Gastroesophageal sphincter (tissue), 4 donors: ENCODE measurements around the gene NXF1. TPM values are rescaled to one million over a fixed set of nuclear protein-coding genes. Genes with fewer than 3 reads are reported as not detected.

Source experiments
- ATAC-seq: fragments of 150-250 bp; one replicate; pipeline ENCODE4 v1.9.1; 2016; ENCODE audit warnings: mild to moderate bottlenecking, moderate library complexity
- H3K27ac ChIP-seq, 4 donors: fragments of 200-600 bp; sonication (generic) in 3 of 4; 1 replicate in 3 of 4; 2 replicates in 1 of 4; pipeline ENCODE4 v1.5.1; 2016 to 2019
- H3K27me3 ChIP-seq: fragments of 200-600 bp; sonication (generic); one replicate; pipeline ENCODE4 v1.5.1; 2019
- H3K36me3 ChIP-seq, 2 donors: fragments of 200-600 bp; sonication (generic); one replicate each; pipeline ENCODE4 v1.5.1; 2019; ENCODE audit warnings: control low read depth in 1 of 2
- H3K4me1 ChIP-seq, 3 donors: fragments of 200-600 bp; sonication (generic); 1 replicate in 2 of 3; 2 replicates in 1 of 3; pipeline ENCODE4 v1.5.1; 2016 to 2019; ENCODE audit warnings: control low read depth in 2 of 3
- H3K4me3 ChIP-seq, 2 donors: fragments of 200-600 bp; sonication (generic); one replicate each; pipeline ENCODE4 v1.5.1; 2019; ENCODE audit warnings: mild to moderate bottlenecking in 1 of 2, moderate library complexity in 1 of 2
- H3K9me3 ChIP-seq, 3 donors: fragments of 200-600 bp; sonication (generic); one replicate each; pipeline ENCODE4 v1.5.1; 2017 to 2019; ENCODE audit warnings: control low read depth in 2 of 3
- CTCF ChIP-seq, 4 experiments: fragments of 200-600 bp in 2 of 4; fragments of 450-650 bp in 2 of 4; sonication (generic) in 1 of 4; IDR thresholded peaks; one replicate each; pipeline ENCODE4 v1.5.1; 2017 to 2019; ENCODE audit warnings: antibody characterized with exemption in 4 of 4, mild to moderate bottlenecking in 2 of 4, moderate library complexity in 2 of 4
- EP300 ChIP-seq: sonication (generic); formaldehyde crosslinking; IDR thresholded peaks from one replicate; pipeline ENCODE4 v1.6.1; 2017; ENCODE audit warnings: antibody characterized with exemption, mild to moderate bottlenecking
- POLR2A ChIP-seq, 2 donors: fragments of 450-650 bp; IDR thresholded peaks; one replicate each; pipeline ENCODE4 v1.6.1; 2017; ENCODE audit warnings: antibody characterized with exemption in 2 of 2, mild to moderate bottlenecking in 2 of 2, moderate library complexity in 1 of 2
- POLR2AphosphoS5 ChIP-seq: sonication (generic); formaldehyde crosslinking; IDR thresholded peaks from one replicate; pipeline ENCODE4 v1.6.1; 2017; ENCODE audit warnings: antibody characterized with exemption
- WGBS, 2 donors: methylation state at CpG; one replicate each; pipeline ENCODE4 v1.1.5; 2018; ENCODE audit warnings: low coverage in 1 of 2; 5-methylcytosine and 5-hydroxymethylcytosine counted together
- total RNA-seq, 4 donors: library from RNA; depleted of rRNA; stranded (reverse); fragments of >200 nt; gene quantifications; one replicate each; pipeline ENCODE4 v1.1.0, GENCODE V29; 2016

The NXF1 gene
- total RNA-seq, 4 donors from 2014 or later = 33.2 to 72.3 (median 57.2) TPM

GRCh38 chr11:62778441-62778840 is 26.8 kb downstream of the NXF1 start:
- Histone ChIP-seq H3K4me3 (no peak overlapping the region), H3K27ac (no peak overlapping the region), H3K36me3 (peaks cover 0 to 83% of the 10 kb centered on the region in 2 donors), H3K4me1 (peaks cover 0 to 2% (median 0%) of the 10 kb centered on the region in 3 donors), H3K27me3 (no peaks in the 10 kb centered on the region), H3K9me3 (no peaks in the 10 kb centered on the region)
- peak; percentile 25 for ATAC-seq
- no peak for TF ChIP-seq POLR2A (IDR thresholded peaks at IDR 0.05)
- 60% methylated on average over 1 of the region's 3 CpGs; no CpG with 5 or more reads in 1 of the 2 donors for WGBS, 2 donors

- no peaks in the 10 kb centered on the region for H3K27me3 ChIP-seq
- H3K27ac ChIP-seq = no peak overlapping the region
- H3K4me3 ChIP-seq = no peak overlapping the region
- 83 to 88% methylated on average over 2 of the region's 2 CpGs for WGBS, 2 donors
- peaks cover 0 to 74% of the 10 kb centered on the region in 2 donors for H3K36me3 ChIP-seq
- H3K9me3 ChIP-seq = no peaks in the 10 kb centered on the region
- no peak for ATAC-seq
- H3K4me1 ChIP-seq = peaks cover 0 to 13% (median 0%) of the 10 kb centered on the region in 3 donors
- no peak for TF ChIP-seq POLR2A (IDR thresholded peaks at IDR 0.05)
- TF ChIP-seq EP300 = no peak
- TF ChIP-seq CTCF (IDR thresholded peaks at IDR 0.05) = no peak
- TF ChIP-seq POLR2AphosphoS5 = no peak
Measured at GRCh38 chr11:62777389-62777788, 27.9 kb downstream of the NXF1 start.

GRCh38 chr11:62775646-62776045 is 29.6 kb downstream of the NXF1 start:
- H3K4me1 ChIP-seq = peaks cover 0 to 23% (median 7%) of the 10 kb centered on the region in 3 donors

GRCh38 chr11:62774407-62774806 is 30.8 kb downstream of the NXF1 start:
- TF ChIP-seq CTCF (IDR thresholded peaks at IDR 0.05) (no peak), POLR2AphosphoS5 (no peak), EP300 (no peak), POLR2A (IDR thresholded peaks at IDR 0.05) (no peak)
- no peak overlapping the region for H3K4me3 ChIP-seq
- no peak overlapping the region for H3K27ac ChIP-seq
- H3K27me3 ChIP-seq = no peaks in the 10 kb centered on the region
- 80% methylated on average over 1 of the region's 6 CpGs; no CpG with 5 or more reads in 1 of the 2 donors for WGBS, 2 donors
- H3K9me3 ChIP-seq = no peaks in the 10 kb centered on the region
- peaks cover 0 to 47% of the 10 kb centered on the region in 2 donors for H3K36me3 ChIP-seq
- ATAC-seq = no peak
- H3K4me1 ChIP-seq = peaks cover 0 to 35% (median 18%) of the 10 kb centered on the region in 3 donors

More at GRCh38 chr11:62775646-62776045, 29.6 kb downstream of the NXF1 start:
- no peaks in the 10 kb centered on the region for H3K27me3 ChIP-seq
- WGBS, 2 donors = 87 to 90% methylated on average over 3 to 5 of the region's 17 CpGs
- no peaks in the 10 kb centered on the region for H3K9me3 ChIP-seq
- no peak for ATAC-seq
- no peak overlapping the region for H3K4me3 ChIP-seq
- TF ChIP-seq POLR2A (IDR thresholded peaks at IDR 0.05) (no peak), EP300 (no peak), CTCF (IDR thresholded peaks at IDR 0.05) (no peak), POLR2AphosphoS5 (no peak)
- no peak overlapping the region for H3K27ac ChIP-seq
- H3K36me3 ChIP-seq = peaks cover 0 to 60% of the 10 kb centered on the region in 2 donors

- no peaks in the 10 kb centered on the region for H3K27me3 ChIP-seq
- H3K27ac ChIP-seq = peak within 1 kb of the TSS; percentile 82 to 98 (median 98)
- H3K36me3 ChIP-seq = peaks cover 0 to 41% of the 10 kb centered on the region in 2 donors
- H3K4me3 ChIP-seq = peak within 1 kb of the TSS; percentile 37 to 75
- TF ChIP-seq EP300 (no peak), POLR2A (IDR thresholded peaks at IDR 0.05) (peak; percentile 9 to 30), CTCF (IDR thresholded peaks at IDR 0.05) (no peak), POLR2AphosphoS5 (peak; percentile 60)
- 1 to 4% methylated on average over 22 to 23 of the region's 60 CpGs for WGBS, 2 donors
- no peaks in the 10 kb centered on the region for H3K9me3 ChIP-seq
- H3K4me1 ChIP-seq = peaks cover 0 to 39% (median 18%) of the 10 kb centered on the region in 3 donors
- peak; percentile 99 for ATAC-seq
Measured at GRCh38 chr11:62771144-62772021, 33.9 kb downstream of the NXF1 start, which contains the start of gene TAF6L. TAF6L (plus strand) TSS chr11:62771396; CDS start chr11:62775784, 4,388 bp downstream.
